ENCODE measurements around the gene ARL6IP4. TPM values are rescaled to one million over a fixed set of nuclear protein-coding genes. Genes with fewer than 3 reads are reported as not detected.
"Not testable (repeated sequence)": the region's sequence is repeated elsewhere in the genome, so short reads cannot be mapped to it uniquely, and the experiment has no call there.

ARL6IP4 gene
- total RNA-seq, 1 donor from 2014 or later, result 289 TPM

- TF ChIP-seq CTCF (IDR thresholded peaks at IDR 0.05; ENCODE audit: insufficient read depth, low read length, poor library complexity, severe bottlenecking), result no peak
- no peaks in the 10 kb centered on the region for H3K36me3 ChIP-seq (ENCODE audit: control insufficient read depth, insufficient read depth, low read length)
- no peaks in the 10 kb centered on the region for H3K27me3 ChIP-seq (ENCODE audit: control insufficient read depth, insufficient read depth, low read length)
- no peak for DNase-seq (ENCODE audit: low read depth)
- no peak overlapping the region for H3K4me3 ChIP-seq (ENCODE audit: low read depth, low read length)
Measured at GRCh38 chr12:123010681-123011080, 30.2 kb downstream of the ARL6IP4 start.

GRCh38 chr12:123011701-123012100 is 31.2 kb downstream of the ARL6IP4 start:
- no peak for DNase-seq (ENCODE audit: low read depth)
- Histone ChIP-seq H3K36me3 (ENCODE audit: control insufficient read depth, insufficient read depth, low read length) (no peaks in the 10 kb centered on the region), H3K4me3 (ENCODE audit: low read depth, low read length) (no peak overlapping the region), H3K27me3 (ENCODE audit: control insufficient read depth, insufficient read depth, low read length) (no peaks in the 10 kb centered on the region)
- TF ChIP-seq CTCF (IDR thresholded peaks at IDR 0.05; ENCODE audit: insufficient read depth, low read length, poor library complexity, severe bottlenecking), result no peak

GRCh38 chr12:123013185-123014095 is 33.0 kb downstream of the ARL6IP4 start:
- H3K4me3 ChIP-seq (ENCODE audit: low read depth, low read length), result no peak overlapping the region
- no peak for DNase-seq (ENCODE audit: low read depth)

GRCh38 chr12:123014473-123014872 is 34.0 kb downstream of the ARL6IP4 start:
- not testable (repeated sequence) for H3K4me3 ChIP-seq (ENCODE audit: low read depth, low read length); DNase-seq (ENCODE audit: low read depth); H3K27me3 ChIP-seq (ENCODE audit: control insufficient read depth, insufficient read depth, low read length); H3K36me3 ChIP-seq (ENCODE audit: control insufficient read depth, insufficient read depth, low read length)

More at GRCh38 chr12:123013185-123014095, 33.0 kb downstream of the ARL6IP4 start:
- Histone ChIP-seq H3K27me3 (ENCODE audit: control insufficient read depth, insufficient read depth, low read length) (no peaks in the 10 kb centered on the region), H3K36me3 (ENCODE audit: control insufficient read depth, insufficient read depth, low read length) (no peaks in the 10 kb centered on the region)
- no peak for TF ChIP-seq CTCF (IDR thresholded peaks at IDR 0.05; ENCODE audit: insufficient read depth, low read length, poor library complexity, severe bottlenecking)

GRCh38 chr12:123017753-123018152 is 37.3 kb downstream of the ARL6IP4 start:
- DNase-seq (ENCODE audit: low read depth), result no peak
- Histone ChIP-seq H3K36me3 (ENCODE audit: control insufficient read depth, insufficient read depth, low read length) (no peaks in the 10 kb centered on the region), H3K4me3 (ENCODE audit: low read depth, low read length) (no peak overlapping the region), H3K27me3 (ENCODE audit: control insufficient read depth, insufficient read depth, low read length) (no peaks in the 10 kb centered on the region)
- TF ChIP-seq CTCF (IDR thresholded peaks at IDR 0.05; ENCODE audit: insufficient read depth, low read length, poor library complexity, severe bottlenecking), result no peak

GRCh38 chr12:123019841-123020138 is 39.3 kb downstream of the ARL6IP4 start:
- H3K27me3 ChIP-seq (ENCODE audit: control insufficient read depth, insufficient read depth, low read length), result no peaks in the 10 kb centered on the region
- H3K36me3 ChIP-seq (ENCODE audit: control insufficient read depth, insufficient read depth, low read length), result no peaks in the 10 kb centered on the region
- no peak overlapping the region for H3K4me3 ChIP-seq (ENCODE audit: low read depth, low read length)
- TF ChIP-seq CTCF (IDR thresholded peaks at IDR 0.05; ENCODE audit: insufficient read depth, low read length, poor library complexity, severe bottlenecking), result no peak
- no peak for DNase-seq (ENCODE audit: low read depth)
